Mammary epithelial cell (primary cell): Measurements from ENCODE around the gene NOL6.

Source experiments
- CTCF ChIP-seq, 2 donors: IDR thresholded peaks in 1 of 2; conservative IDR thresholded peaks in 1 of 2; 2 replicates each; pipeline ENCODE4 v1.5.1; 2011 to 2012; ENCODE audit warnings: inconsistent platforms in 2 of 2, low read length in 2 of 2, mild to moderate bottlenecking in 2 of 2, control low read depth in 1 of 2, low read depth in 1 of 2; ENCODE audit not compliant: insufficient read depth in 1 of 2; ENCODE audit errors: extremely low read depth in 1 of 2
- EZH2 ChIP-seq: IDR thresholded peaks from 2 replicates; pipeline ENCODE4 v1.6.1; 2012; ENCODE audit warnings: low read length, inconsistent platforms, borderline replicate concordance

DNA sequence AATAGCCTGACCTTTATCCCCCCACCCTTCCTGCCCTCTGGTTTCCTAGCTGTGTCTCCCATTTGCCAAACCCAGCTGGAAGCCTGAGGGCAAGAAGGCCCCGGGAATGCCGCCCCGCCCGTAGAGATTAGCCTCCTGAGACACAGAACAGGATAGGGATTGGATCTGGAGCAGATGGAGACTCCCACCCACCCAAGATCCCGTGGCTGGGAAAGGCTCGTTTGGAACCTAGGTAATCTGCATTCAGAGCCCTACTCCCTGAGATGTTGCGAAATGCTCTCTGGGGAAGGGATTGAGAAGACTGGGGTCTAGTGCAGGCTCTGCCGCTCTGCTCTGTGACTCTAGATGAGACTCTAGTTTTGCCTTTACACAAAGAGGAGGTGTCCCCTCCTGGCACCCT, 37.3 kb downstream of the NOL6 start:
- no peak for TF ChIP-seq CTCF (conservative IDR thresholded peaks at IDR 0.05 in 1 of 2, IDR thresholded peaks at IDR 0.05 in 1 of 2; ENCODE audit: extremely low read depth in 1 of 2, insufficient read depth in 1 of 2, low read depth in 1 of 2, low read length in 2 of 2)
- no peak for TF ChIP-seq EZH2
